Endothelial cell of umbilical vein (primary cell): ENCODE data around the gene SRRM3. TPM values are rescaled to one million over a fixed set of nuclear protein-coding genes. Genes with fewer than 3 reads are reported as not detected.
"Not testable (repeated sequence)": the region's sequence is repeated elsewhere in the genome, so short reads cannot be mapped to it uniquely, and the experiment has no call there.

ENCODE experiments used
- BruUV-seq: library from RNA; stranded (reverse); fragments of 400-500 nt; replicated peaks from 2 replicates; lab custom pipeline; 2021; lab: Mats Ljungman, UMichigan
- CTCF ChIA-PET: fragments of 300-600, 350-600 bp; sonication (Branson Sonifier 250); formaldehyde crosslinking; loops from one replicate; lab custom pipeline; 2021; ENCODE audit warnings: antibody characterized with exemption, inconsistent platforms; lab: Charles Lee
- POLR2A ChIA-PET: fragments of 300-600, 350-600 bp; sonication (Branson Sonifier 250); formaldehyde crosslinking; loops from one replicate; lab custom pipeline; 2021; ENCODE audit warnings: antibody characterized with exemption, inconsistent platforms; lab: Charles Lee
- DNase-seq: peaks from one replicate; pipeline ENCODE4 v3.0.0-alpha.2; 2011; ENCODE audit warnings: low read depth, low spot score
- FAIRE-seq: peaks from 2 replicates; lab custom pipeline; 2011; peaks lifted over from hg19 to GRCh38; lab: Jason Lieb, UNC
- H2AFZ ChIP-seq: 2 replicates; pipeline ENCODE4 v1.6.0; 2012; ENCODE audit warnings: low read depth, low read length, control low read depth, inconsistent platforms
- H3K27ac ChIP-seq: 2 replicates; pipeline ENCODE4 v1.5.1; 2011; ENCODE audit warnings: low read depth, mild to moderate bottlenecking, control low read depth, low read length, moderate library complexity; ENCODE audit not compliant: insufficient read depth
- H3K27me3 ChIP-seq, 2 experiments: 2 replicates each; pipeline versions ENCODE4 v1.6.0 to v1.6.1; 2011; ENCODE audit warnings: low read length in 2 of 2, mixed read lengths in 1 of 2; ENCODE audit not compliant: control insufficient read depth in 2 of 2, insufficient read depth in 2 of 2
- H3K36me3 ChIP-seq, 2 experiments: 2 replicates in 1 of 2; 3 replicates in 1 of 2; pipeline ENCODE4 v1.5.1; 2011; ENCODE audit warnings: low read length in 2 of 2, mild to moderate bottlenecking in 1 of 2, moderate library complexity in 1 of 2; ENCODE audit not compliant: control insufficient read depth in 2 of 2, insufficient read depth in 2 of 2; ENCODE audit errors: extremely low read depth in 1 of 2
- H3K4me1 ChIP-seq: 3 replicates; pipeline ENCODE4 v1.5.1; 2011; ENCODE audit warnings: mild to moderate bottlenecking, low read length; ENCODE audit not compliant: control insufficient read depth, insufficient read depth; ENCODE audit errors: extremely low read depth
- H3K4me2 ChIP-seq: 2 replicates; pipeline ENCODE4 v1.6.1; 2011; ENCODE audit warnings: low read length, control low read depth, mixed read lengths; ENCODE audit not compliant: insufficient read depth
- H3K4me3 ChIP-seq, 3 experiments: fragments of 200-600 bp in 1 of 3; sonication (generic), shearing (Covaris generic) in 1 of 3; replicated peaks in 1 of 3; 2 replicates each; pipeline ENCODE4 v1.5.1; 2011 to 2016; ENCODE audit warnings: control low read depth in 3 of 3, low read length in 3 of 3, mild to moderate bottlenecking in 2 of 3, inconsistent platforms in 1 of 3, low read depth in 1 of 3, moderate library complexity in 1 of 3; ENCODE audit not compliant: insufficient read depth in 1 of 3
- H3K79me2 ChIP-seq: 2 replicates; pipeline ENCODE4 v1.6.0; 2012; ENCODE audit warnings: low read length, inconsistent platforms; ENCODE audit not compliant: control insufficient read depth, insufficient read depth
- H3K9ac ChIP-seq: replicated peaks from 2 replicates; pipeline ENCODE3; 2011; ENCODE audit warnings: low read length, control low read depth; ENCODE audit not compliant: insufficient read depth; ENCODE audit errors: extremely low read depth
- H3K9me1 ChIP-seq: replicated peaks from 3 replicates; pipeline ENCODE4 v1.6.0; 2011; ENCODE audit warnings: mild to moderate bottlenecking, low read length; ENCODE audit not compliant: control insufficient read depth, insufficient read depth; ENCODE audit errors: extremely low read depth
- H3K9me3 ChIP-seq: replicated peaks from 2 replicates; pipeline ENCODE4 v1.5.1; 2012; ENCODE audit warnings: low read length, inconsistent platforms; ENCODE audit not compliant: control insufficient read depth, insufficient read depth
- H4K20me1 ChIP-seq: replicated peaks from 2 replicates; pipeline ENCODE3; 2011; ENCODE audit warnings: mild to moderate bottlenecking, low read length; ENCODE audit not compliant: control insufficient read depth, insufficient read depth; ENCODE audit errors: extremely low read depth
- CTCF ChIP-seq, 2 donors: IDR thresholded peaks; 1 replicate in 1 of 2; 2 replicates in 1 of 2; pipeline ENCODE4 v1.5.1; 2011; ENCODE audit warnings: low read length in 2 of 2, mild to moderate bottlenecking in 2 of 2, moderate library complexity in 2 of 2, control low read depth in 1 of 2, inconsistent platforms in 1 of 2, low read depth in 1 of 2; ENCODE audit not compliant: insufficient read depth in 1 of 2; ENCODE audit errors: extremely low read depth in 1 of 2
- EZH2 ChIP-seq: IDR thresholded peaks from 2 replicates; pipeline ENCODE4 v1.6.1; 2012; ENCODE audit warnings: borderline replicate concordance, low read depth, mild to moderate bottlenecking, moderate library complexity, low read length, inconsistent platforms; ENCODE audit not compliant: severe bottlenecking
- FOS ChIP-seq: IDR thresholded peaks from 2 replicates; pipeline ENCODE4 v1.6.1; 2011; ENCODE audit warnings: mild to moderate bottlenecking, low read length, moderate library complexity, borderline replicate concordance; ENCODE audit not compliant: insufficient read depth
- GATA2 ChIP-seq: IDR thresholded peaks from 2 replicates; pipeline ENCODE4 v1.7.0; 2011; ENCODE audit warnings: low read depth, mild to moderate bottlenecking, moderate library complexity, mixed read lengths, low read length; ENCODE audit not compliant: insufficient read length, insufficient read depth
- JUN ChIP-seq: IDR thresholded peaks from 2 replicates; pipeline ENCODE4 v1.6.1; 2011; ENCODE audit warnings: borderline replicate concordance, low read depth; ENCODE audit not compliant: insufficient read length, insufficient read depth
- MYC ChIP-seq: IDR thresholded peaks from one replicate; pipeline ENCODE4 v1.6.1; 2011; ENCODE audit warnings: mild to moderate bottlenecking, low read depth, low read length
- POLR2A ChIP-seq: IDR thresholded peaks from 2 replicates; pipeline ENCODE4 v1.6.1; 2012; ENCODE audit warnings: low read depth, mild to moderate bottlenecking, control low read depth, low read length
- POLR2AphosphoS5 ChIP-seq: IDR thresholded peaks from 2 replicates; pipeline ENCODE4 v1.6.1; 2012; ENCODE audit warnings: low read depth, mild to moderate bottlenecking, control low read depth, low read length, moderate library complexity; ENCODE audit not compliant: insufficient read depth
- dilution Hi-C: fragments of 300-500 bp; cut with MboI; formaldehyde crosslinking; loops from one replicate; pipeline ENCODE4 v1.15.0; 2019; ENCODE audit warnings: low sequenced_read_pairs; ENCODE audit not compliant: extremely low pct_ligation_motif_present
- intact Hi-C: fragments of 100-400 bp; cut with micrococcal nuclease; formaldehyde crosslinking; loops from one replicate; pipeline ENCODE4 v1.10.0; 2022
- polyA plus RNA-seq, 4 experiments: library from polyadenylated mRNA; depleted of rRNA in 3 of 4; stranded (reverse) in 3 of 4; unstranded in 1 of 4; fragments of >200 nt; gene quantifications; 2 replicates each; pipeline versions ENCODE4 v1.2.1 to v1.2.3, GENCODE V29; 2011 to 2012; ENCODE audit warnings: missing spikeins in 1 of 4
- total RNA-seq: library from RNA; stranded (reverse); gene quantifications from 2 replicates; pipeline ENCODE4 v1.2.3, GENCODE V29; 2021
- TF ChIP-seq, protein P1 (sequence below): IDR thresholded peaks from 2 replicates; pipeline ENCODE4 v1.6.1; 2011; ENCODE audit not compliant: insufficient read depth, insufficient read length

SRRM3 gene
- total and polyA plus RNA-seq, 2 donors (not counting 3 experiments of a cell fraction or from before 2014, with no cell fraction given), result 4.4 to 5.4 TPM

DNA sequence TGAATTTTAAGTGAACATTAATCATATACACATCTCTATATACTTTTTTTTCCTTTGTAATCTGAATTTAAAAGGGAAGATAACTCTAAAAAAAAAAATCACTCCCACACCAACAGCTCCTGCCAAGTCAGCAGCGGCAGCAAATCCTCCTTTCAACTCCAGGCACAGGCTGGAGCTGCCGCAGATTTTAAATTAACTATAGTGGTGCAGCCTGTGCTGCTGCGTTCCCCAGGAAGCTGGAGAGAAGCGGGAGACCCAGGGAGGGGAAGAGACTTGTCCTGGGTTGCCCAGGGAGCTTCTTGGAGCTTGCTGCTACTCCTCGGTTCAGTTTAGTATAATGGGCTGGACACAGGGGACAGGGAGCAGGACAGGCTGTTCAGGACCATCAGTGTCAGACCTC lies 68.2 kb downstream of the SRRM3 start:
- DNase-seq (no peak), FAIRE-seq (no peak)
- Histone ChIP-seq H4K20me1 (no peaks in the 10 kb centered on the region), H2AFZ (no peak overlapping the region), H3K4me2 (no peak overlapping the region), H3K4me3 (no peak overlapping the region), H3K9me3 (no peaks in the 10 kb centered on the region), H3K9ac (no peak overlapping the region), H3K4me1 (peaks cover 4% of the 10 kb centered on the region), H3K9me1 (no peaks in the 10 kb centered on the region), H3K79me2 (no peaks in the 10 kb centered on the region), H3K27ac (no peak overlapping the region), H3K27me3 (peaks cover 33 to 51% of the 10 kb centered on the region in 2 experiments), H3K36me3 (no peaks in the 10 kb centered on the region)
- dilution Hi-C loops, result no loop called here
- intact Hi-C loops, result loop anchor here (5.0 kb wide), 1 partner anchor 43 kb away; no protein-coding TSS in a partner anchor
- BruUV-seq, result no TSS peak
- TF ChIP-seq POLR2AphosphoS5 (no peak), EZH2 (no peak), FOS (no peak), CTCF (IDR thresholded peaks at IDR 0.05; ENCODE audit: extremely low read depth in 1 of 2, insufficient read depth in 1 of 2, low read depth in 1 of 2, low read length in 2 of 2) (no peak), GATA2 (no peak), POLR2A (no peak), JUN (no peak), MYC (no peak)
- TF ChIP-seq, protein P1, sequence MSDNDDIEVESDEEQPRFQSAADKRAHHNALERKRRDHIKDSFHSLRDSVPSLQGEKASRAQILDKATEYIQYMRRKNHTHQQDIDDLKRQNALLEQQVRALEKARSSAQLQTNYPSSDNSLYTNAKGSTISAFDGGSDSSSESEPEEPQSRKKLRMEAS, result no peak
- ChIA-PET CTCF (interaction anchor here (0.5 to 2.5 kb wide), 5 partner anchors 13 to 57 kb away, joined by 3 to 10 read pairs (median 3); no protein-coding TSS in a partner anchor), POLR2A (no interaction called here)

- BruUV-seq, dilution Hi-C loops, H3K27ac ChIP-seq, H3K79me2 ChIP-seq, POLR2A ChIA-PET, H3K4me1 ChIP-seq, H3K9me3 ChIP-seq, H3K9me1 ChIP-seq, H3K36me3 ChIP-seq, intact Hi-C loops, H2AFZ ChIP-seq, H3K4me2 ChIP-seq, DNase-seq, H3K4me3 ChIP-seq, H4K20me1 ChIP-seq, H3K9ac ChIP-seq, FAIRE-seq: not testable (repeated sequence)
- CTCF ChIA-PET, result interaction anchor here (0.9 to 6.3 kb wide), 2 partner anchors 9 kb away, joined by 3 to 55 read pairs; no protein-coding TSS in a partner anchor
- H3K27me3 ChIP-seq, result peaks cover 33 to 51% of the 10 kb centered on the region in 2 experiments
Observed at GRCh38 chr7:76271384-76271783, 69.7 kb downstream of the SRRM3 start.
